Heart left ventricle (tissue), 13 donors: ENCODE measurements around the gene KHDC3L.

Source experiments
- POLR2A ChIP-seq, 2 donors: fragments of 450-650 bp; IDR thresholded peaks; one replicate each; pipeline ENCODE4 v1.6.1; 2017; ENCODE audit warnings: antibody characterized with exemption in 2 of 2, mild to moderate bottlenecking in 2 of 2, moderate library complexity in 2 of 2
- TF ChIP-seq, protein P1 (sequence below), 12 donors: fragments of 200-600 bp; sonication (generic) in 4 of 12; IDR thresholded peaks; one replicate each; pipeline versions ENCODE4 v1.5.0 to v1.8.0; 2018 to 2022; ENCODE audit warnings: antibody characterized with exemption in 12 of 12, mild to moderate bottlenecking in 5 of 12
- donor health status: ischemic (EF 13 %, LVEDD 7.1; RV severe dilation, severe dysfunction).
- donor health status: DM: no; HTN: yes; CAD: no.
- donor health status: DM: no; HTN: no; CAD: no.
- donor health status: ischemic (EF 25% LVEDD 6.9; RV normal size, moderate dysfunction).
- donor health status: ischemic (EF 25% LVEDD 5.7; RV mildly dilated, moderate dysfunction).
- donor health status: ischemic (EF 35%, LVEDD 5.7; RV mildly dilated, moderate dysfunction).
- donor health status: nonischemic (EF 11% LVEDD 7.7; RV severe dilation, severe dysfunction).
- donor health status: DM: yes; HTN: yes; CAD: no.
- donor health status: PGD.
- donor health status: ischemic (EF 29% LVEDD 5.4; RV normal size, mild dysfunction).
- donor health status: nonischemic (EF 23%, LVEDD 6.1; RV moderate dilation, normal function).

DNA sequence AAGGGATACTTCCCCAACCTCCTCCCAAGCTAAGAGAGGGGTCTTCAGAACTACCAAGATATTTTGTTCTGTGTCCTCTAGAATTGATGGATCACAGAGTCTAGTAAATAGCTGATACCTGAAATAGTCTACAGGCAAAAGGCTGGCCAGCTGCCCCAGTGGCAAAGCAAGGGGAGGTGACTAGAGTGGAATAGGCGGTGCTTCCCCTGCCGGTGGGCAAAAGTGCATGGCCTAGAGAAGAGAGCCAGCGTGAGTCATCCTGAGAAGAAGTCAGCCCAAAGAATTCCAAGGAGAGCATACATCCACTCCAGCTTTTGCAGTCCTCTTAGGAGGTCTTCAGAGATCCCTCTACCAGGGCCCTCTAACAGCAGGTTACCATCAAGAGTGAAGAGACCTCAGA, 23.1 kb upstream of the KHDC3L start:
- TF ChIP-seq POLR2A (IDR thresholded peaks at IDR 0.05) = no peak
- TF ChIP-seq, protein P1, sequence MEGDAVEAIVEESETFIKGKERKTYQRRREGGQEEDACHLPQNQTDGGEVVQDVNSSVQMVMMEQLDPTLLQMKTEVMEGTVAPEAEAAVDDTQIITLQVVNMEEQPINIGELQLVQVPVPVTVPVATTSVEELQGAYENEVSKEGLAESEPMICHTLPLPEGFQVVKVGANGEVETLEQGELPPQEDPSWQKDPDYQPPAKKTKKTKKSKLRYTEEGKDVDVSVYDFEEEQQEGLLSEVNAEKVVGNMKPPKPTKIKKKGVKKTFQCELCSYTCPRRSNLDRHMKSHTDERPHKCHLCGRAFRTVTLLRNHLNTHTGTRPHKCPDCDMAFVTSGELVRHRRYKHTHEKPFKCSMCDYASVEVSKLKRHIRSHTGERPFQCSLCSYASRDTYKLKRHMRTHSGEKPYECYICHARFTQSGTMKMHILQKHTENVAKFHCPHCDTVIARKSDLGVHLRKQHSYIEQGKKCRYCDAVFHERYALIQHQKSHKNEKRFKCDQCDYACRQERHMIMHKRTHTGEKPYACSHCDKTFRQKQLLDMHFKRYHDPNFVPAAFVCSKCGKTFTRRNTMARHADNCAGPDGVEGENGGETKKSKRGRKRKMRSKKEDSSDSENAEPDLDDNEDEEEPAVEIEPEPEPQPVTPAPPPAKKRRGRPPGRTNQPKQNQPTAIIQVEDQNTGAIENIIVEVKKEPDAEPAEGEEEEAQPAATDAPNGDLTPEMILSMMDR (IDR thresholded peaks at IDR 0.05) = no peak
